ENCODE data around the gene CCDC157.
"Not testable (repeated sequence)": the region's sequence is repeated elsewhere in the genome, so short reads cannot be mapped to it uniquely, and the experiment has no call there.

CCDC157 gene

DNA sequence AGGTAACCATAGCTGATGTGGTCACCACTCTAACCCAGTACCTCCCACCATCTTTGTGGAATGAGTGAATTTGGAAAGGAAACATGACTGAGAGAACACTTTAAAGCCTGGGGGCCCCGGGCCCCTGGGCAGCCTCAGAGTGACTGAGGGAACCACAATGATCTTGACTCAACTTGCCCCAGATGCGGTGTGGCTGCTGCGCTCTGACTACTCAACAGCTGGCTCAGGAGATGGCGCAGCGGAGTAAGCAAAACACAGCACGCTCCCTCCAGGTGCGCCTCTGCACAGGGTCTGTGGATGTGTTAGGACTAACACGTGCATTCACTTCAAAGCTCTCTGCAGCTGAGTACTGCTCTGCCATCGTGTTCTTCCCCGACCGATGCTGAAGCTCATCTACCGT lies 24.5 kb downstream of the CCDC157 start:
- intact Hi-C loops (cut with DNase I) = no loop called here

DNA sequence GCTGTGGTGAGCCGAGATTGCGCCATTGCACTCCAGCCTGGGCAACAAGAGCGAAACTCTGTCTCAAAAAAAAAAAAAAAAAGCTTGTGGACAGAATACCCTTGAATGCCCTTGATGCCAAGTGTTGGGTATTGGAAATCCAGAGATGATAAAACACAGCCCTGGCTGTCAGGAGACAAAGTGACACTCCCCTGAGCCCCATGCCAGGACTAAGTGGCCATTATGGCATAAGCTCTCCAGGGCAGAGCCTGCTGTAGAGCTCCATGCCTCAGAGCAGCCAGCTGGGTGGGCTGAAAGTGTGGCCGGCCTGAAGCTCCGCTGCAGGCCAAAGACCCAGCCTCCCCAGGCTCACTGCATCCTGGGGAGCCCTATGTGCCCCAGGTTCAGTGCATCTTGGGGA lies 25.5 kb downstream of the CCDC157 start:
- intact Hi-C loops (cut with DNase I) = no loop called here
- DNase-seq = no peak

More for the DNA sequence above, 24.5 kb downstream of the CCDC157 start:
- no peak for DNase-seq

DNA sequence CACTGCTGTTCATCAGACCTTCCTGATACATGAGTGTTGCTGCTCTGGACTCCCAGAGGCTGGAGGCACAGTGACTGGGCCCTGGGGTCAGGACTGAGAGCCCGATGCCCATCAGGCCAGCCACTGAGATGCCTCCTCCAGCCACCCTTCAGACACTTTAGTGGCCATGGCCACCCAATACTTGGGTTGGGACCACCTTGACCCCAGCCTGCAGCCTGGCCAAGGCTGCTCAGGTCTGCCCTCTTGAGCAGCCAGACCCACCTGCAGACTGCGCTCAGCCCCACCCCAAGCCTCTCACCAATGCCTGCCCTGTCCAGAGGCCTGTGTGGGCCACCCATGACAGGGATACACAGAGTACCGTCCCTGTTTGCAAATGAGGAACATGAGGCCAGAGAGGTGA lies 26.3 kb downstream of the CCDC157 start:
- intact Hi-C loops (cut with DNase I) = no loop called here
- DNase-seq = no peak

DNA sequence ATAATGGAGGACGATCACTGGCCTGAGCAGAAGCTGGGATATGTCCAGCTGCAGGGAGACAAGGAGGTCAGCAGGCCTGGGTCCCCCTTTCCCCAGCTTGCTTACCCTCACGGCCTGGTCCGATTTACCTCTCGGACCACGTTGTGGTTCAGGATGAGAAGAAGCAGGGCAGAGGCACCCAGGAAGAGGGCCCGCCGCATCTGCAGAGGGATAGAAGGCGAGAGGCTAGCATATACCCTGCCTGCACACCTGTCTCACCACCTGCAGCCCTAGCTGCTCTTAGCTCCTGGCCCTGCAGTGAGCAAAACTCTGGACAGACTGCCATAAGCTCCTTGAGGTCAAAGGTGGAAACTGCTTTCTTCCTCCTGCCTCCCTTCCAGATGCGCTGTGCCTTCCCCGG lies 29.1 kb downstream of the CCDC157 start:
- intact Hi-C loops (cut with DNase I) = loop anchor here (5.0 kb wide), 2 partner anchors 124 to 279 kb away; no protein-coding TSS in a partner anchor
- DNase-seq = no peak

DNA sequence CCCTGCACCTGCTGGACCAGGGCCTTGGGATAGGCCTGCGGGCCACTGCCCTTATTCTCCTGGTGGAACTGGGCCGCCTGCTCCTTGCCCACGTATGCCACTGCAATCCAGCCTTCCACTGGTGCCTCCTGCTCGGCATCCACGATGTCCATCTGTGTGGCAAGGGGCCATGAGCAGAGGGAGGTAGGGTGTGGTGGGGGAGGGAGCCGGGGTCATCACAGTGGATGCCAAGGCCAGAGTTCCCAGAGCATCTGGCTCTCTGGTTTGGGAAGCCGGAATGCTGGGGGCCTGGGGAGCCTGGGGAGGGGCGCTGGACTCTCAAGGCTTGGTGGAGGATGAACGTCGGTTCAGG lies 29.8 kb downstream of the CCDC157 start:
- DNase-seq = no peak
- intact Hi-C loops (cut with DNase I) = loop anchor here (5.0 kb wide), 2 partner anchors 124 to 279 kb away; no protein-coding TSS in a partner anchor

DNA sequence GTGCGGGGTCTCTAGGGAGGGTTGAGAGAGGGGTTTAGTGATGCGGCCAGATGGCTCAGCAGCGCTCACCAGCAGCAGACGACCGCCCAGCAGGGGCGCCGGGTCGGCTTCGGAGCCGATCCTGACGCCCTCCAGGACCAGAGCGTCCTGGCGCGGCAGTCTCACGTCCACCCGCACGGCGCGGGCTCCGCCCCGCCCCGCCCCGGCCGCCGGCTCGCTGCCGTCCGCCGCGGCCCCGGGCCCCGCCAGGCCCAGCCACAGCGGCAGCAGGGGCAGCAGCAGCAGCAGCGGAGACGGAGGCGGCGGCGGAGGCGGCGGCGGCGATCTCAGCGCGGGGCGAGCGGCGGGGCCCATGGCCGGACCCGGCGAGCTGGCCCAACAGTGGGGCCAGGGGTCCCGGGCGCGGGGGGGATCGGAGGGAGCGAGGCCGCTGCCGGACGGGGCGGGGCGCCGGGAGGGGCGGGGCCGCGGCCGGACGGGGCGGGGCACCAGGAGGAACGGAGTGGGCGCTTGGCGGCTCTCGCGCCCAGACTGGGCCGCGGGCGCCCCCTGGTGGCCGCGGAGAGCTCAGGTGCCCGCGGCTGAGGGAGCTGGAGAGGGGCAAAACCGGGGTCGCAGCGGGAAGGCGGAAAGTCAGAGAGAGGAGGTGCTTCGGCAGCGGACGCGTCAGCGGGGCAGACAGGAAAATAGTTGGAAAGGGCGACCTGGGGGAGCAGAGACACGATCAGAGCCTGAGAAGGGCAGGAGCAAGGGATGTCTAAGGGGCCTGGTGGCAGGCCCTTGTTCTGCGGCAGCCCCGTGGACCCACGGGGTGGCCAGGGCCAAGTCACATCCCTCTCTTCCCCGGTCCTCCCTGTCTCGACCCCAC lies 30.4 kb downstream of the CCDC157 start, which contains the start of gene RNF215:
TSS of gene RNF215 (minus strand) at position 452 of the 868 bp plus-strand sequence. CDS start at position 354, 98 bp downstream.
- intact Hi-C loops (cut with DNase I) = loop anchor here (1.0 to 5.0 kb wide), 3 partner anchors 100 to 280 kb away; no protein-coding TSS in a partner anchor
- peak; percentile 71 to 97 (median 82) for DNase-seq

DNA sequence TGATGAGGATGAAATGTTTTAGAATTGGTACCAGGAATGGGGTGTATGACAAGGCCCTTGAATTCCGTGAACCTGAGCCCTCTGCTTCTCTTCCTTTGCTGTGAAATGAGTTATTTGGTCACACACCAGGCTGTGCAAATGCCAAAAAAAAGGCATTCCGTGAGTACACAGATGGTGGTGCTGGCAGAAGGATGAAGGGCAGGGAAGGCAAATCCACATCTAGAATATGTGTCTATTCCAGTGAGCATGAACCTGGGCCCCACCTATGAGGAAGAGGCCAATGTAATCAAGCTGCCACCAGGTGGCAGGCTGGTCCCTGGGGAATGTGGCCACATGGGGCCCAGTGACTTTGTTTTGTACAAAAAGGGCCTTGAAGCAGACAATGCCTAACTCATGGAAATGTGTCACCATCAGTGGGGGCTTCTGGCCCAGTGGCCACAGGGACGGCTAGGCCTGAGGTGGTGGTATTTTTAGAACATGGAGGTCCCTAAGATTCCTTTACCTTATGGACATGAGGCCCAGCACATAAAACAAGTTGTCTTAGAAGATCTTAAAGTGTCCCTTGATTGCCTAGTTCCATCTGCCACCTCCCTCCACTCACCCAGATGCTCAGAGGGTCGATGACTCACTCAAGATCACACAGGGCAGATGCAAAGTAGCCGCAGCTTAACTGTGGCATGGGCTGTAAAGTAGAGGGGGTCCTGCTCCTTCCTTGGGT lies 34.3 kb downstream of the CCDC157 start:
- intact Hi-C loops (cut with DNase I) = loop anchor here (1.0 kb wide), 1 partner anchor 94 kb away; no protein-coding TSS in a partner anchor
- peak; percentile 59 to 96 (median 76) for DNase-seq

DNA sequence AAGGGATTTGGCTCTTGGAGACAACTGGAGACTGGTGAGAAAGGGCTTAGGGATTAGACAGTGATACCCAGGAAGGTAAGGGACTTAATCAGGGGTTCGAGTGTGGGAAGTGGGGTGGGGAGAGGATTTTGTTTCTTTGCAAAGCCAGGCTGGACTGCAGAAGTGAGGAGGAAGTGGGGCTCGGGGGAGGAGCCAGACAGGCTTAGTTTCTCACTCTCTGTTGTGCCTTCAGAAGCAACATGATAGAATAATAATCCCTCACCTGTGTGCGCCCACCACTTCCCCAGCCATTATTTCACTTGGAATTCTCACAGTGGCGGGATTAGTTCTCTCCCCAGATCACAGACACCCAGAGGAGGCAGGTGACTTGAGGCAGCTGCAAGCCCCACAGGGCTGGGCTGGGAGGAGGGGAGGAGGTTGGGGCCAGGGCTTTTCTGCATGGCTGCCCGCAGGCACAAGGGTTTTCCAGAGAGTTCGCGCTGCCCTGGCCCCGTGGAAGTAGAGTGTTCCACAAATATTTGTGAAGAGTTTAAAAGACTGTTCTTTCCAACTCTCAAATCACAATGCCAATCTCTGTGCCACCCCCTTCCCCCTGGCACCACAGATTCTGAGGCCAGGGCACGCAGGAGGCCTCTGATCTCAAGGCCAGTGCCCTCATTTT lies 36.0 kb downstream of the CCDC157 start:
- intact Hi-C loops (cut with DNase I) = no loop called here
- DNase-seq = no peak

GRCh38 chr22:30393322-30393680 lies 36.5 kb downstream of the CCDC157 start:
- DNase-seq = no peak
- intact Hi-C loops (cut with DNase I) = no loop called here

DNA sequence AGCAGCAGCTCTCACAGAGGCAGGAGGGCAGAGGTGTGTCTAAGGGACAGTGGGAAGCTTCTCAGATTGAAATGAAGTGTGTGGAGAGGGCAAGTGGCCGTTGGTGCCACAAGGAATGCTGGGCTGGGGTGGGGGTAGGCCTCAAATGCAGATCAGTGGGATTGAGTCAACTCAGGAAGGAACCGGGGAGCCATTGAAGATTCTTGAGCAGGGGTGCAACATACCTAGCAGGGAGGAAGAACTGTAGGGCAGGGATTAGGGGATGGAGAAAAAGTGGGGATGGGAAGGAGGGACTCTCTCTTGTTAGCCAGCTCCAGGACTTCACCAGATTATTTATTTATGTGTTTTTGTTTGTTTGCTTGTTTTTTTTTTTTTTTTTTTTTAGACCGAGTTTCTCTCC lies 37.1 kb downstream of the CCDC157 start:
- no peak for DNase-seq
- intact Hi-C loops (cut with DNase I) = no loop called here

DNA sequence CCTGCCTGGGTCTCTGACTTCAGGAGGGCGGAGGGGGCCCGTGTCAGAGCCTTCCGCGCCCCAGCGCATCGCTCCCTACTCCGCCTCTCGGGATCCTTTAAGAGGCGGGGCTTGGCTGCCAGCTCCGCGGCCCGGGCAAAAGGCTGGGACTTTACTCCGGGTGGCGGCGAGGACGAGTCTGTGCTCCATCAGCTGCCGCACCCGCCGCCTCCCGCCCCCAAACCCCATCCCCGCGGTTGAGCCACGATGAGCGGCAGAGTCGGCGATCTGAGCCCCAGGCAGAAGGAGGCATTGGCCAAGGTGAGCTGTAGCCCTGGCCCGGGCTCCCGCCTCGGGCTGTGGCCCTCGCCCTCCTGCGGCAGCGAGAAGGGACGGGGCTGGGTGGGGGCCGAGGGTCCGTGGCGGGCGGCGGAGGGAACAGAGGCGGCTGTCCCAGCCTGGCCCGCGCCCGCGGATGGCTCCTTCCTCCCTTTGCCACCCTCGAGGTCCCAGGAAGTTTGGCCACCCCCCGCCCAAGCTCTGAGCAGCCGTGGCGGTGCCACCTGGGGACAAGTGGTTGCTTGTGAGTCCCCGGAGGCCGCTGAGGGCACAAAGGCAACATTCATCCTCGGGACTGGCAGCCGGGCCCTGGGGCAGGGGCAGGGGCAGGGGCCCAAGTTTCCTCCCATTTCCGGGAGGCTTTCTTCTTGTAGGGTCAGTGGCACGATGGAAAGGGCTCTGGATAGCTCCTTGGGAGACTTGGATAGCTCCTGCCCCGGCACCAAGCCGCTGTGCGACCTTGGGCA lies 40.3 kb downstream of the CCDC157 start, which contains the start of gene SEC14L2:
TSS of gene SEC14L2 (plus strand) at position 148 of the 785 bp plus-strand sequence. CDS start at position 247, 99 bp downstream.
- intact Hi-C loops (cut with DNase I) = loop anchor here (1.0 kb wide), 1 partner anchor 26 kb away; no protein-coding TSS in a partner anchor
- DNase-seq = peak; percentile 79 to 98 (median 86)

DNA sequence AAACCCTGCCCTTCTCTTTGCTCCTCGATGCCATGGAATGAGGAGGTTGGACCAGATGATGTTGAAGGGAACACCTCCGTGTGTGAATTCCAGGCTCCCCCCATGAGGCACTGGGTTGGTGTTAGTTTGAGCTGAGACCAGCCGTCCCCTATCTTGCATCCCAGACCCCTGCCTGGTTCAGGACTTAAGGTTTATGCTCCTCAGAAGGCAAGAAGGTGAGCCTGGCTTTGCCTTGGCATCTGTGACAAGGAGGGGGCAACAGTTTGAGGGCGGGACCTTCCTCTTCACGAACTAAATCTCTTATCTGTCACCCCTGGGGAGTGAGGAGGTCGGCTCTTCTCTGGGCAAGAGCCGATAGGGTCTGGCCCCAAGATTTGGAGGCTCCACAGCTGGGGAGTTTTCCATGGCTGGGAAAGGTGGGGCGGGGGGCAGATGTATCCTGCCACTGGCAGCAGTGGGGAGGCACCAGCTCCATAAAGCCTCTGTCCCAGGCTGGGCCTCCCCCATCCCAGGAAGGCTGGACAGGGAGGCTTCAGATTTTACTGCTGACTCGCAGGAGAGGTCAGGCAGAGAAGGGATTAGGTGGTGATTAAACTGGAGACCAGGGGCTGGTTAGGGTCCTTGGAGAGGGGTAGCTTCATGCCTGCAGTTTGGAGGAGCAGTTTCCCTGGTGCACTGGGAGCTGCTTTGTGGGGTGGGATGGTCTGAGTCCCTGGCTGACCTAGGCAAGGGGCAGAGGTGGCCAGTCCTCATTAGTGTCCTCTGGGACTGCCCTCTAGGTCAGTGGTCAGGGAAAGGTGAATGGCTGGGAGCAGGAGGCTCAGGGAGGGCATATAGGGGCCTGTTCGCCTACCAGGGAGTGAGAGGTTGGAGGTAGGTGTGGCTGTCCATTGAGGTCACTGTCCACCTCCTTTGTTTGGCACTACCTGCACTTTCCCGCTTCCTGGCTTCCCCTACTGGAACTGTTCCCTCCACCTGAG lies 41.1 kb downstream of the CCDC157 start:
- no peak for DNase-seq
- intact Hi-C loops (cut with DNase I) = loop anchor here (1.0 kb wide), 1 partner anchor 25 kb away; no protein-coding TSS in a partner anchor

- DNase-seq = no peak
- intact Hi-C loops (cut with DNase I) = no loop called here
Measured at GRCh38 chr22:30398685-30399680, 42.2 kb downstream of the CCDC157 start.

DNA sequence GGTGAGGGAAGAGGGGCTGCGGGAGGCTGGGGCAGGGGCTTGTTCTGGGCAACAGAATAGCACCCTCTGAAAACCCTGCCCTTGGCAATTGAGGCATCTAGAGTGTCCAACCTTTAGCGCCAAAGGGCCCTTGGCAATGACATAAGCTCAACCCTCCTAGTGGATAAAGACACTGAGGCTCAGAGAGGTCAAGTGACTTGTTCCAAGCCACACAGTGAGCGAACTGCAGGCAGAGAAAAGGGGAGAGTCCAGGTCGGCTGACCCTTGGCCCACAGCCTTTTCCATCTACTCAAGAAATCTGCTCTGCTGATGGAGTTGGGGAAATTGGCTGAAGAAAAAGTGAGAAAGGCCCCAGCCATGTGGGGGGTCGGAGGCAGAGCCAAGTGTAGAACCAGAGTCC lies 42.9 kb downstream of the CCDC157 start:
- no peak for DNase-seq
- intact Hi-C loops (cut with DNase I) = no loop called here

- intact Hi-C loops (cut with DNase I) = no loop called here
- no peak for DNase-seq
Measured at GRCh38 chr22:30400159-30400558, 43.4 kb downstream of the CCDC157 start.

- DNase-seq; intact Hi-C loops (cut with DNase I): not testable (repeated sequence)
Measured at GRCh38 chr22:30401024-30401423, 44.2 kb downstream of the CCDC157 start.

DNA sequence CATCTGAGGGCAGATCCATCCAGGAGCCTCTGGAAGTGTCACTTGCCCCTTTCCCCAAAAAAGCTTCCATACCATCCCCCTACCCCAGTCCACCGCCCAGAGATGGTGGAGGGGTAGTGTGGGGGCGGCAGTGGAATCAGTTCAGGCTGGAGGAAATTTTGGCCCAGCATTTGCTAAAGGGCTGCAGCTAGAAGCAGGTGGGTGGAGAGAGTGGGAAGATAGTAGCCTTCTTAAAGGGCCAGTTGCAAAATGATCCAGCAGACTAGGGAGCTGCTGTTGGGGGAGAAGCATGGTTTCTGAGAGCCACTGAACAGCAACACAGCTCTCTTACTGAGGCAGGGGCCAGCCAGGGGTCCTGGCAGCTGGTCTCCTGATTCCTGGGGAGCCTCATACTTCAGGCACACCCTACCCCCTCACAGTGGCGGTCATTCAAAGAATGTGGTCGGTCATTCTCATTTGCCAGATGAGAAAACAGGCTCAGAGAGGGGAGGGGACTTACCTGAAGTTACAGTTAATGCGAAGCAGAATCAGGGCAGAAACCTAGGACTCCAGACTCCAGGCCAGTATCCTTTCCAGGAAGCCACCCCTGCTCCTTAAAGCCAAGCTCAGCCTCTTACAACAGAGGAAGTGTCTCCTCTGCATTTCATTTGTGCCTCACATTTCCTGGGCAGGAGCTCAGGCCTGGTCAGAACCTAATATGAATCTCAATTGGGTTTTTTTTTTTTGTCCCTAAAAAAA lies 45.4 kb downstream of the CCDC157 start:
- intact Hi-C loops (cut with DNase I) = no loop called here
- DNase-seq = peak in 1 of 10 donors; percentile 87
